Stimulated activated CD8-positive, alpha-beta memory T cell treated with anti-CD3 and anti-CD28 coated beads, Interleukin-15, amount 100 ng/mL, for 48 hours (primary cell): ENCODE results near the gene DXO.
"Not testable (repeated sequence)": the region's sequence is repeated elsewhere in the genome, so short reads cannot be mapped to it uniquely, and the experiment has no call there.

Experiments used
- DNase-seq, 2 donors: peaks; one replicate each; pipeline ENCODE4 v3.0.0-alpha.2; 2020; ENCODE audit warnings: low read depth in 2 of 2

The DXO gene

GRCh38 chr6:31958741-31959739 lies 12.9 kb downstream of the DXO start, which contains the start of the genes NELFE and SKIC2:
NELFE (minus strand) TSS chr6:31958971; CDS start chr6:31958446, 525 bp downstream.
SKIC2 (plus strand) TSS chr6:31959175; CDS start chr6:31959193, 18 bp downstream.
- DNase-seq: peak; percentile 99

GRCh38 chr6:31958412-31958740 lies 13.6 kb downstream of the DXO start:
- no peak for DNase-seq

- DNase-seq: no peak
Measured at GRCh38 chr6:31956796-31957195, 15.1 kb downstream of the DXO start.

GRCh38 chr6:31954511-31954910 lies 17.4 kb downstream of the DXO start:
- DNase-seq: no peak

GRCh38 chr6:31952890-31953289 lies 19.0 kb downstream of the DXO start:
- no peak for DNase-seq

GRCh38 chr6:31952140-31952805 lies 19.7 kb downstream of the DXO start:
- DNase-seq: no peak

- DNase-seq: no peak
Measured at GRCh38 chr6:31949926-31950548, 21.9 kb downstream of the DXO start.

GRCh38 chr6:31948753-31949413 lies 23.1 kb downstream of the DXO start:
- DNase-seq: no peak

GRCh38 chr6:31948306-31948705 lies 23.6 kb downstream of the DXO start:
- DNase-seq: no peak

GRCh38 chr6:31947864-31948263 lies 24.1 kb downstream of the DXO start:
- DNase-seq: no peak

GRCh38 chr6:31947070-31947675 lies 24.8 kb downstream of the DXO start:
- no peak for DNase-seq

GRCh38 chr6:31946370-31946885 lies 25.5 kb downstream of the DXO start:
- DNase-seq: no peak

GRCh38 chr6:31945507-31946369 lies 26.2 kb downstream of the DXO start, which contains the start of gene CFB:
CFB (plus strand) TSS chr6:31946095; CDS start chr6:31946222, 127 bp downstream.
- no peak for DNase-seq

- DNase-seq: no peak
Measured at GRCh38 chr6:31945154-31945506, 26.8 kb downstream of the DXO start.

GRCh38 chr6:31943742-31944141 lies 28.2 kb downstream of the DXO start:
- DNase-seq: no peak

- no peak for DNase-seq
Measured at GRCh38 chr6:31940256-31940664, 31.7 kb downstream of the DXO start.

- DNase-seq: no peak
Measured at GRCh38 chr6:31935823-31936222, 36.1 kb downstream of the DXO start.

- DNase-seq: no peak
Measured at GRCh38 chr6:31935021-31935420, 36.9 kb downstream of the DXO start.

- DNase-seq: no peak
Measured at GRCh38 chr6:31933537-31933936, 38.4 kb downstream of the DXO start.

- not testable (repeated sequence) for DNase-seq
Measured at GRCh38 chr6:31932137-31932536, 39.8 kb downstream of the DXO start.
